Activated CD4-positive, alpha-beta memory T cell treated with anti-CD3 and anti-CD28 coated beads for 36 hours (primary cell): ENCODE data around the gene HRH2. TPM values are rescaled to one million over a fixed set of nuclear protein-coding genes. Genes with fewer than 3 reads are reported as not detected.

Experiments used
- CTCF ChIA-PET: fragments of 350-600 bp; sonication (Branson Sonifier 250); formaldehyde crosslinking; loops from one replicate; lab custom pipeline; 2021; ENCODE audit warnings: antibody characterized with exemption, inconsistent platforms; lab: Charles Lee
- POLR2A ChIA-PET: fragments of 350-600 bp; sonication (Branson Sonifier 250); formaldehyde crosslinking; loops from one replicate; lab custom pipeline; 2021; ENCODE audit warnings: antibody characterized with exemption; lab: Charles Lee
- DNase-seq: peaks from one replicate; pipeline ENCODE4 v3.0.0-alpha.2; 2020
- H3K27ac Mint-ChIP-seq: one replicate; pipeline ENCODE4 v1.8.0; 2021; ENCODE audit warnings: mixed read lengths
- H3K27me3 Mint-ChIP-seq: one replicate; pipeline ENCODE4 v1.8.0; 2021; ENCODE audit warnings: mixed read lengths
- H3K36me3 Mint-ChIP-seq: one replicate; pipeline ENCODE4 v1.8.0; 2021; ENCODE audit warnings: mixed read lengths
- H3K4me1 Mint-ChIP-seq: one replicate; pipeline ENCODE4 v1.8.0; 2021; ENCODE audit warnings: low read depth, mixed read lengths
- H3K4me3 Mint-ChIP-seq: one replicate; pipeline ENCODE4 v1.8.0; 2021; ENCODE audit warnings: mild to moderate bottlenecking, mixed read lengths
- H3K9me3 Mint-ChIP-seq: one replicate; pipeline ENCODE4 v1.8.0; 2021; ENCODE audit warnings: mixed read lengths
- intact Hi-C: fragments of 100-400 bp; cut with micrococcal nuclease; formaldehyde crosslinking; loops from one replicate; pipeline ENCODE4 v1.15.1; 2023
- total RNA-seq, 2 experiments: library from RNA; stranded (reverse); gene quantifications; one replicate each; pipeline ENCODE4 v1.2.3, GENCODE V29; 2021

HRH2 gene
- total RNA-seq, 2 experiments from 2014 or later, result 11.6 to 11.8 TPM

- ChIA-PET POLR2A (interaction anchor here (0.8 kb wide), 1 partner anchor 138 kb away, joined by 4 read pairs; no protein-coding TSS in a partner anchor), CTCF (interaction anchor here (1.0 to 1.8 kb wide), 5 partner anchors 37 to 127 kb away, joined by 3 to 9 read pairs (median 5); no protein-coding TSS in a partner anchor)
- H3K27me3 Mint-ChIP-seq, result no peaks in the 10 kb centered on the region
- no peaks in the 10 kb centered on the region for H3K9me3 Mint-ChIP-seq
- H3K36me3 Mint-ChIP-seq, result peaks cover 10% of the 10 kb centered on the region
- no peak overlapping the region for H3K4me3 Mint-ChIP-seq
- no peak overlapping the region for H3K27ac Mint-ChIP-seq
- peaks cover 72% of the 10 kb centered on the region for H3K4me1 Mint-ChIP-seq
- DNase-seq, result no peak
- intact Hi-C loops, result loop anchor here (5.0 to 10.0 kb wide), 3 partner anchors 725 to 875 kb away; partner anchors contain the start of genes FAF2, HIGD2A, NOP16 and RNF44
Measured at GRCh38 chr5:175659546-175660253, 1.8 kb downstream of the HRH2 start.

GRCh38 chr5:175663186-175664184 lies 5.6 kb downstream of the HRH2 start:
- CTCF ChIA-PET, result interaction anchor here (2.0 to 3.1 kb wide), 2 partner anchors 129 to 130 kb away, joined by 8 to 14 read pairs; no protein-coding TSS in a partner anchor

GRCh38 chr5:175664723-175665122 lies 6.9 kb downstream of the HRH2 start:
- Mint-ChIP-seq H3K4me3 (no peak overlapping the region), H3K27ac (no peak overlapping the region), H3K9me3 (no peaks in the 10 kb centered on the region), H3K4me1 (peaks cover 37% of the 10 kb centered on the region), H3K27me3 (no peaks in the 10 kb centered on the region), H3K36me3 (peaks cover 10% of the 10 kb centered on the region)
- no peak for DNase-seq
- POLR2A ChIA-PET, result no interaction called here
- CTCF ChIA-PET, result interaction anchor here (3.1 kb wide), 1 partner anchor 130 kb away, joined by 14 read pairs; no protein-coding TSS in a partner anchor
- intact Hi-C loops, result no loop called here

More at GRCh38 chr5:175663186-175664184, 5.6 kb downstream of the HRH2 start:
- Mint-ChIP-seq H3K27ac (no peak overlapping the region), H3K36me3 (peaks cover 10% of the 10 kb centered on the region), H3K9me3 (no peaks in the 10 kb centered on the region), H3K27me3 (no peaks in the 10 kb centered on the region), H3K4me3 (no peak overlapping the region), H3K4me1 (peaks cover 46% of the 10 kb centered on the region)
- intact Hi-C loops, result no loop called here
- no peak for DNase-seq
- POLR2A ChIA-PET, result interaction anchor here (1.0 kb wide), 1 partner anchor 9 kb away, joined by 3 read pairs; no protein-coding TSS in a partner anchor

- intact Hi-C loops, result no loop called here
- Mint-ChIP-seq H3K4me3 (no peak overlapping the region), H3K4me1 (peaks cover 35% of the 10 kb centered on the region), H3K9me3 (no peaks in the 10 kb centered on the region), H3K27me3 (no peaks in the 10 kb centered on the region), H3K27ac (no peak overlapping the region), H3K36me3 (no peaks in the 10 kb centered on the region)
- POLR2A ChIA-PET, result interaction anchor here (0.6 kb wide), 1 partner anchor 11 kb away, joined by 4 read pairs; no protein-coding TSS in a partner anchor
- CTCF ChIA-PET, result interaction anchor here (3.1 kb wide), 1 partner anchor 132 kb away, joined by 14 read pairs; no protein-coding TSS in a partner anchor
- DNase-seq, result no peak
Measured at GRCh38 chr5:175666216-175666615, 8.3 kb downstream of the HRH2 start.

- ChIA-PET CTCF (interaction anchor here (1.5 kb wide), 1 partner anchor 134 kb away, joined by 4 read pairs; no protein-coding TSS in a partner anchor), POLR2A (no interaction called here)
- Mint-ChIP-seq H3K36me3 (no peaks in the 10 kb centered on the region), H3K9me3 (no peaks in the 10 kb centered on the region), H3K27me3 (no peaks in the 10 kb centered on the region), H3K4me3 (no peak overlapping the region), H3K4me1 (peaks cover 30% of the 10 kb centered on the region), H3K27ac (no peak overlapping the region)
- no peak for DNase-seq
- intact Hi-C loops, result no loop called here
Measured at GRCh38 chr5:175668006-175668405, 10.1 kb downstream of the HRH2 start.

- Mint-ChIP-seq H3K36me3 (no peaks in the 10 kb centered on the region), H3K27ac (no peak overlapping the region), H3K4me3 (no peak overlapping the region), H3K9me3 (no peaks in the 10 kb centered on the region), H3K27me3 (no peaks in the 10 kb centered on the region), H3K4me1 (peaks cover 24% of the 10 kb centered on the region)
- DNase-seq, result no peak
- POLR2A ChIA-PET, result no interaction called here
- CTCF ChIA-PET, result no interaction called here
- intact Hi-C loops, result no loop called here
Measured at GRCh38 chr5:175670372-175670771, 12.5 kb downstream of the HRH2 start.

- Mint-ChIP-seq H3K36me3 (no peaks in the 10 kb centered on the region), H3K27ac (no peak overlapping the region), H3K4me3 (no peak overlapping the region), H3K9me3 (no peaks in the 10 kb centered on the region), H3K27me3 (no peaks in the 10 kb centered on the region), H3K4me1 (peaks cover 27% of the 10 kb centered on the region)
- ChIA-PET CTCF (interaction anchor here (1.9 kb wide), 1 partner anchor 137 kb away, joined by 5 read pairs; no protein-coding TSS in a partner anchor), POLR2A (no interaction called here)
- DNase-seq, result no peak
- intact Hi-C loops, result no loop called here
Measured at GRCh38 chr5:175671013-175671412, 13.1 kb downstream of the HRH2 start.

- intact Hi-C loops, result no loop called here
- DNase-seq, result no peak
- peaks cover 37% of the 10 kb centered on the region for H3K4me1 Mint-ChIP-seq
- POLR2A ChIA-PET, result no interaction called here
- no peaks in the 10 kb centered on the region for H3K27me3 Mint-ChIP-seq
- H3K9me3 Mint-ChIP-seq, result no peaks in the 10 kb centered on the region
- no peaks in the 10 kb centered on the region for H3K36me3 Mint-ChIP-seq
- no peak overlapping the region for H3K4me3 Mint-ChIP-seq
- CTCF ChIA-PET, result no interaction called here
- H3K27ac Mint-ChIP-seq, result no peak overlapping the region
Measured at GRCh38 chr5:175672976-175673648, 15.2 kb downstream of the HRH2 start.

- DNase-seq, result no peak
- Mint-ChIP-seq H3K36me3 (no peaks in the 10 kb centered on the region), H3K27me3 (no peaks in the 10 kb centered on the region), H3K4me3 (no peak overlapping the region), H3K4me1 (peaks cover 47% of the 10 kb centered on the region), H3K27ac (no peak overlapping the region), H3K9me3 (no peaks in the 10 kb centered on the region)
- ChIA-PET CTCF (interaction anchor here (1.3 kb wide), 1 partner anchor 55 kb away, joined by 3 read pairs; no protein-coding TSS in a partner anchor), POLR2A (no interaction called here)
- intact Hi-C loops, result no loop called here
Measured at GRCh38 chr5:175674731-175675346, 17.0 kb downstream of the HRH2 start.

GRCh38 chr5:175675873-175676272 lies 18.0 kb downstream of the HRH2 start:
- H3K27ac Mint-ChIP-seq, result no peak overlapping the region
- POLR2A ChIA-PET, result no interaction called here

GRCh38 chr5:175677571-175677970 lies 19.7 kb downstream of the HRH2 start:
- H3K4me1 Mint-ChIP-seq, result peaks cover 37% of the 10 kb centered on the region
- no peaks in the 10 kb centered on the region for H3K9me3 Mint-ChIP-seq
- CTCF ChIA-PET, result interaction anchor here (0.8 to 1.4 kb wide), 2 partner anchors 23 to 144 kb away, joined by 3 to 6 read pairs; no protein-coding TSS in a partner anchor
- H3K27me3 Mint-ChIP-seq, result no peaks in the 10 kb centered on the region
- DNase-seq, result no peak
- H3K36me3 Mint-ChIP-seq, result no peaks in the 10 kb centered on the region
- intact Hi-C loops, result no loop called here
- POLR2A ChIA-PET, result interaction anchor here (0.6 kb wide), 1 partner anchor 12 kb away, joined by 4 read pairs; no protein-coding TSS in a partner anchor
- H3K4me3 Mint-ChIP-seq, result no peak overlapping the region
- no peak overlapping the region for H3K27ac Mint-ChIP-seq

More at GRCh38 chr5:175675873-175676272, 18.0 kb downstream of the HRH2 start:
- peaks cover 43% of the 10 kb centered on the region for H3K4me1 Mint-ChIP-seq
- no peak overlapping the region for H3K4me3 Mint-ChIP-seq
- no peak for DNase-seq
- intact Hi-C loops, result no loop called here
- no peaks in the 10 kb centered on the region for H3K36me3 Mint-ChIP-seq
- no peaks in the 10 kb centered on the region for H3K27me3 Mint-ChIP-seq
- CTCF ChIA-PET, result interaction anchor here (1.3 kb wide), 1 partner anchor 54 kb away, joined by 3 read pairs; no protein-coding TSS in a partner anchor
- H3K9me3 Mint-ChIP-seq, result no peaks in the 10 kb centered on the region
